MG63 (cell line): ENCODE measurements around the gene RASSF4. TPM values are rescaled to one million over a fixed set of nuclear protein-coding genes. Genes with fewer than 3 reads are reported as not detected.

Experiments used
- DNase-seq: peaks from one replicate; pipeline ENCODE4 v3.0.0-alpha.2; 2020
- H3K27me3 ChIP-seq: fragments of 250-450 bp; sonication (Bioruptor Pico); 2 replicates; pipeline ENCODE4 v1.5.1; 2020; ENCODE audit warnings: mild to moderate bottlenecking, moderate library complexity
- H3K36me3 ChIP-seq: fragments of 250-450 bp; sonication (Bioruptor Pico); 2 replicates; pipeline ENCODE4 v1.5.1; 2020; ENCODE audit warnings: mild to moderate bottlenecking, moderate library complexity
- H3K4me3 ChIP-seq: fragments of 250-450 bp; sonication (Bioruptor Pico); 2 replicates; pipeline ENCODE4 v1.5.1; 2020; ENCODE audit warnings: mild to moderate bottlenecking, moderate library complexity
- H3K9me3 ChIP-seq: fragments of 250-450 bp; sonication (Bioruptor Pico); 2 replicates; pipeline ENCODE4 v1.5.1; 2020; ENCODE audit warnings: mild to moderate bottlenecking, moderate library complexity
- total RNA-seq: library from RNA; depleted of rRNA; stranded (reverse); fragments of >200 nt; shearing (Covaris generic); gene quantifications from 2 replicates; pipeline ENCODE4 v1.2.3, GENCODE V29; 2014; ENCODE audit warnings: low replicate concordance

Gene RASSF4
- total RNA-seq, 1 experiment from 2014 or later: 0.26 TPM

DNA sequence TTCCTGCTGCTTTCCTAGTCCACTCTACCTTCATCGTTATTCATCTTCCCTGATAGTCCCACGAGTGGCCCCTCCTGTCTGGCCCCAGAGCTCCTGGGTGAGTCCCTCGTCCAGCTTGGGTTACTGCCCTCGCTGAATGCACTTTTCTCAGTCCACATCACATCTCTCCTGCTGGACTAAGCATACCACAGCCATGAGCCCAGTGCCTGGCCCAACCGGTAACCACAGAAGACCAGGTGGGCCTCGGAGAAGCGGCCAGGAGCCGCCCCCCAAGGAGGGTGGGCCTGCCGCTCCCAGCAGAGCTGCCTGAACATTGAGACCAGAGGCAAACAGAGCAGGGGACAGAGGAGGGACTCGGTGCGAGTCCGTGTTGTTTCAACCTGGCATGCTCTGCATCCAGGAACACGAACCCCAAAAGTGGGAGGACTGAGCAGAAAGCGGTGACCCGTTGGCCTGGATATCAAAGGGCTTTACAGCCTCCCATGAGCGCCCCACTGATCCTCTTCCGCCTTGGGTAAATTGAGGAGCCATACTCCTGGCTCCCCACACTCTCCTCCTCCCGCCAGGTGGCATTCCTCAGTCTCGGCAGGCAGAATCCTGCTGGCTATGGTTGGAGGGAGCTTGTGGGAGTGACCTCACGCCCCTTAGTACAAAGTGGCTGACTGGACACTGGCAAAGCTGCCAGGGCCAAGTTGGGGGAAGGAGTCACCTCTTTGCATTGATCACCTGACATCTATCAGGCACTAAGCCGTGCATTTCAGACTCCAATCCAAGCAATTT lies 35.2 kb upstream of the RASSF4 start:
- no peak for DNase-seq
- H3K9me3 ChIP-seq: no peaks in the 10 kb centered on the region
- H3K27me3 ChIP-seq: no peaks in the 10 kb centered on the region

DNA sequence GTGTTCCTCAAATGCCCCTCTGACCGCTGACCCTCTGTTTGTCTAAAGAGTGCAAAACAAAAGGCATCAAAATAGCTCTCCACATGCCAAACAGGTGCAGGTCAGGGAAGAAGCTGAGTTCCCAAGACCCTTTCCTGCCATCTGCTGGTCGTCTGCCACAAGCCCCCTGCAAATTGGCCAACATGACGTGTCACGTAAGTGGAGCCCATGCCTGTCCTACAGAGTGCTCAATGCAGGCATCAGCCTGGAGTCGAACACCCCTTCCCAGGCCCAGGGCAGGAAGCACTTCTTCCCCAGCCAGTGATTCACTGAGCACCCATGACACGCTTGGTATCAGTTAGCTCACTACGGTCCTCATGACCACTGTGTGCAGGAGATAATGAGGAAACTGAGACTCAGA lies 34.4 kb upstream of the RASSF4 start:
- no peak overlapping the region for H3K4me3 ChIP-seq
- no peaks in the 10 kb centered on the region for H3K36me3 ChIP-seq
- no peak for DNase-seq

More for the DNA sequence above, 35.2 kb upstream of the RASSF4 start:
- Histone ChIP-seq H3K36me3 (no peaks in the 10 kb centered on the region), H3K4me3 (no peak overlapping the region)

DNA sequence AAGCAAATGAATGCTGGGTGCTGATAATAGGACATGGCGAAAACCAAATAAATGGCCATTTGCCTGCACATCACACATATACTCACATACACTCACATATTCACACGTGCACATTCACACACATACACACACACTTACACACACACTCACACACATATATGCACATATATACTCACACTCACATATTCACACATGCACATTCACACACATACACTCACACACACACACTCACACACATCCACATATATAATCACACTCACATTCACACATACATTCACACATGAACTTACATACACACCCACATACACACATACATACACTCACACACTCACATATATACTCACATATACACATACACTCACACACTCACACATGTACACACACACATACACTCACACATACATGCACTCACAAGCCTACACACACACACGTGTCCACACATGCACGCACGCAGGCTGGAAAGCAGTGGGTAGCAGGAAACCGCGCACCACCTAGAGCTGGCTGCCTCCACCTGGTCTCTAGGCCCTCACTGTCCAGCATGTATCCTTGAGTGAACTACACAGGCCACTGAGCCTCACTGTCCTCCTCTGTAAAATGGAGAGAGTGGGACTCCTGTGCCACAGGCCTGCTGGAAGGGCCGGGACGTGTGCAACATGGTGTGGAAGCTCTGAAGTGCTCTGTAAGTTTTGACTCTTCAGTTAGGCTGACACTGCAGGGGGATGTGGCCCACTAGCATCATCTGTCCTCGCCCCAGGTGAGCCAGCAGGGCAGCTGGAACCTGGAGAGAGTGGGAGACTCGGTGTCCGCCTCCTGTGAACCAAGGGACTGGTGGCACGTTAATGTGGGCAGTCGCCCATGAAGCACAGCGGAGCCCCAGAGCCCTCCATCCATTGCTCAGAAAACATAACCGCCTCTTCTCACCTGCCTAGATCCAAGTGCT lies 33.5 kb upstream of the RASSF4 start:
- Histone ChIP-seq H3K36me3 (no peaks in the 10 kb centered on the region), H3K9me3 (no peaks in the 10 kb centered on the region), H3K4me3 (no peak overlapping the region), H3K27me3 (no peaks in the 10 kb centered on the region)
- DNase-seq: no peak

More for the DNA sequence above, 34.4 kb upstream of the RASSF4 start:
- no peaks in the 10 kb centered on the region for H3K27me3 ChIP-seq
- H3K9me3 ChIP-seq: no peaks in the 10 kb centered on the region

DNA sequence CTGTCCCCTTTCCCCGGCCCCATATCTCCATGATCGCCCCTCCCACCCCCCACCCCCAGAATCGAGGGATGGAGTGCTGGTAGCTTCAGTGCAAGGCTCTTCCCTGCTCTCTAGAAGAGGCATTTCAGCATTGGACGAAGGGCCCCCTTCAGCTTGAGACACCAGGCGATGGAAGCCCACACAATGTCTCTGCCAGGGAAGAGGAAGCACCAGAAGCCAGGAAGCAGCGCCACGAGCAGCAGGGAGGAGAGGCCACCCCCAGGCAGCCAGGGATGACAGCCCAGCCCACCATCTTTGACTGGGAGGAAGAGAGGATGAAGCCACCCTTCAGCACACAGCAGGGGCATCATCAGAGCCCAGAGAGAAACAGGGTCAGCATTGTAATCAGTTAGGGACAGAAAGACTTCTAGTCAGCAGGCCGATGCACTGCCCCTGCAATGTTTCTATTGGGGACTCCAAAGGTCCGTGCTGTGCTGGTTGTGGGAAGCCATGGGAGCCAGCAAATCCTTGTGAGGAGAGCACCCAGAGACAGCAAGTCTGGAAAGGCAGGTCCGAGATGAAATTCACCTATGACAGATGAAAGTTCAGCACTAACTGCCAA lies 32.8 kb upstream of the RASSF4 start:
- no peaks in the 10 kb centered on the region for H3K27me3 ChIP-seq
- H3K9me3 ChIP-seq: no peaks in the 10 kb centered on the region
- no peaks in the 10 kb centered on the region for H3K36me3 ChIP-seq
- no peak overlapping the region for H3K4me3 ChIP-seq
- DNase-seq: no peak

DNA sequence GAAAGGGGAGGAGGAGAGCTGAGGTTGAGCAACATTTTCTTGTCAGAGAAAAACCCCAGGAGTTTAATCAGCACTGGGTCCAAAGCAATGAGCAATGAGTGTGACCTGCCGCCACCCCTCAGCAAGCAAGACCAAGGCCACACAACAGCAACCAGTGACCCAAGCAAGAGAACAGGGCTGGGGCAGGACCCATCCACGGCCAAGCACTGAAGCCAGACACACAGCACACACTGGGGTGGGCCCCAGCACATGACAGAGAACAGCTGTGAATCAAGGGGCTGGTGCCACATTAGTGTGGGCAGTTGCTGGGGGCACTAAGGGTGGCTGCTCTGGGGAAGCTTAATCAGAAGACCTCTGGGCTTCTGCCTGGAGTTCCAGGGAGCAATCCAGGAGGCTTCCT lies 32.2 kb upstream of the RASSF4 start:
- no peaks in the 10 kb centered on the region for H3K36me3 ChIP-seq
- H3K4me3 ChIP-seq: no peak overlapping the region
- no peaks in the 10 kb centered on the region for H3K9me3 ChIP-seq
- no peak for DNase-seq
- H3K27me3 ChIP-seq: no peaks in the 10 kb centered on the region

DNA sequence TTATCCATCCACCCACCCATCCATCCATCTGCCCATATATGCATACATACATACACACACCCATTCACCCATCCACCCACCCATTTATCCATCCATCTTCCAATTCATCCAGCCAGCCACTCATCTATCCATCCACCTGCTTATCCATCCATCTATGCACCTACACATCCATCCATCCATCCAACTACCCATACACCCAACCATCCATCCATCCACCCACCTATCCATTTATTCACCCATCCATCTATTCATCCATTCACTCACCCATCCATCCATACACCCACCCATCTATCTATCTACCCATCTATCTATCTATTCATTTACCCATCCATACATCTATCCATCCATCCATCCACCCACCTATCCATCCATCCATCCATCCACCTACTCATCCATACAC lies 31.1 kb upstream of the RASSF4 start:
- H3K36me3 ChIP-seq: no peaks in the 10 kb centered on the region

DNA sequence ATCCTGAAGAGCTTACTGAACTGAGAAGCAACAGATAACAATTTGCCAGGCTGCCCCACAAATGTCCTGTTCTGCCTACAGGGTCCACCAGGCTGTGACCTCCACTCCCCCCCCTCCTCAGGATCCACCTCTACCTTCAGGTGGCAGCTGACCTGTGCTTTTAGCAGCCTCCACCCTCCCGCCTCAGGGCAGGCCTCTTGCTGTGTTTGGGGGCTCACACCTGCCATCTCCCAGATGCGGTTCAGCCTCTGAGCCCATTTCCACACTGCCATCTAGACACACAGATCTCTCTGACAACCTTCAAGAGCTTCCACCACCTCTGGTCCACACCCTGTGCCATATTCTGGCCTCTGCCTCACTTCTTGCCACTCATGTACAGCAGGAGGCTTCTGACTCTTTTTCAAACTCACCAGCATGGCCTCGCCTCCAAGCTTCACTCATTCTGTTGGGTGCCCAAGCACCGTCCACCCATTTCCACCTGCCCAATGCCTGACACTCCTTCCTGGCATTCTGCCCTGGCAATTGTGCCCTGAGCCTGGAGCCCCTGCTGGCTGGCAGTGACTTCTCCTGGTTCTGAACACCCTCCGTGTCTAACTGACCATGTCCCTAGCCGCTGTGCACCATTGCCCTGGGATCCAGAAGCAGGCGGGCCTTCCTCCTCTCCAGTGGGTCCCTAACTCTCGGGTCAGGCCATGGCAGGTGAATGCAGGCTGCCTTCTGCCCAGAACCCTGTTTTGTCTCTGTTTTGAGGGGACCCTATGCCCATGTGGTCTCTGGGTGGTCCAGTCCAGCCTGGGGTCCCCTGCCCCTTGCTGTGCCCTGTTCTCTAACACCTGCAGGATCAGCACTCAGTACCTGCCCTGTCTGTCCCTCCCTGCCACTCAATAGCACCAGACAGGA lies 30.0 kb upstream of the RASSF4 start:
- Histone ChIP-seq H3K9me3 (no peaks in the 10 kb centered on the region), H3K36me3 (no peaks in the 10 kb centered on the region), H3K4me3 (no peak overlapping the region), H3K27me3 (no peaks in the 10 kb centered on the region)
- no peak for DNase-seq

More for the DNA sequence above, 31.1 kb upstream of the RASSF4 start:
- Histone ChIP-seq H3K4me3 (no peak overlapping the region), H3K9me3 (no peaks in the 10 kb centered on the region), H3K27me3 (no peaks in the 10 kb centered on the region)
- no peak for DNase-seq

DNA sequence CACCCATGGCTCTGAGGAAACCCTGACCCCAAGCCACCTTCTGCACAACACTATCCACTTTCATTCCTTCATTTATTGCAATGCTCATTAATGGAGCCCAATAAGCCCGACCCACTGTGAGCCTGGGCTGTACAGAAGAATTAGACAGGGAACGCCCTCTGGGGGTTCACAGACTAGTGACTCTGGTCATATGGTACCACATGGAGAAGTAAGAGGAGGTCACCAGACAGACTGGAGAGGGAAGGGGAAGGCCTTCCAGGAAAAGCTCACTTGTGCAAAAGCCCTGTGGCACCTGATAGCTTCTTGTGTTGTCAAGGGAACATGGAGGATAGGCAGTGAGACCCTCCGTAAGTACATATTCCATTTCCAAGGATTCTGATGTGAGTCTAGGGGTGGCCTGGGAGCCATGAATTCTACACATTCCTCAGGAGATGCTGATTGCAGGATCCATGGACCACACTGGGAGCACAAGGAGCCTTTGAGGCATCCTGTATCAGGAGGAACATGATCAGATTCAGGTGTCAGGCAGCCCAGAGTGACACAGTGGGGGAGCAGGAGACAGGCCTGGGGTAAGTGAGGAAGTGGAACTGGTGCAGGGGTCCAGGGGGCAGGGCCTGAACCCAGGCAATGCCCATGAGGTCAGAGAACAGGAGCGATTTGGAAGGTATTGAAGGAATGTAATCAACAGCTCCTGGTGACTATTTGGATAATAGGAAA lies 28.5 kb upstream of the RASSF4 start:
- no peaks in the 10 kb centered on the region for H3K9me3 ChIP-seq
- H3K36me3 ChIP-seq: no peaks in the 10 kb centered on the region
- H3K27me3 ChIP-seq: no peaks in the 10 kb centered on the region
- no peak overlapping the region for H3K4me3 ChIP-seq
- DNase-seq: no peak

DNA sequence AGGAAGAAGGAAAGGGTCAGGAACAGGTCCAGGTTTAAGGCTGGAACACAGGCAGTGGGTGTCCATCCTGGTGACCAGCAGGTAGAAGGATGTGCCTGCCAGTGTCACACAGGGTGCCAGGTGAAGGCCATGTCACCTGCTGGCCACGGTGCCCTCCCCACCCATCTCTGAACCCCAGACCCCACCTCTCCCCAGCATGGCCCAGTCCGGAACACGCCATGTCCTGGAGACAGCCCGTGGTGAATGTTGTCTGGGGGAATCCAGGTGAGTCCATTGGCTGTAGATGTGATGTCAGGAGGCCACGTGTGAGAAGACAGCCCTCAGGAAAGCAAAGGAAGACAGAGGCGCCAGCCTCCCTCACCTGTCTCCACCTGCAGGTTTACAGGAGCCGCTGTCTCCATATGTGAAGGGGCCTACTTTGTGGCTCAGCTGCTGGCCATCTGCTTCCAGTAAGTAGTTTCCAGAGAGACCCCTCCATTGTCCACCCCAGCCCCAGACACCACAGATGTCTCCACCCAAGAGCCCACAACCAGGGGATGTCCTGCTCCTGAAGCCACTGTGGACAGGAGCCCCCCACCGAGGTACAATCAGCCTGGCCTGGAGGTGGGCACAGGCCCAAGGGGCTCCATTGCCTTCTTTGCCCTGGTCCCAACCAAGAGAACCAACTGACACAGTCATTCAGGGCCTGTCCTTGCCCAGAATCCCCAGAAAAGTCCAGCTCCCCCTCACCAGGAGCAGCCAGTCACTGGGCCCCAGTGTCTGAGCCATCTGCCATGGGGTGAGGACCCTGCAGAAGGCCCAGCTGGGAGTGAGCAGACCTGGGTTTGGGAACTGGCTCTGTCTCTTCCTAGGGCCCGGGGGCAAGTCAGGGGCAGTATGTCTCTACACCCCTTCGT lies 27.7 kb upstream of the RASSF4 start:
- H3K27me3 ChIP-seq: no peaks in the 10 kb centered on the region
- no peak overlapping the region for H3K4me3 ChIP-seq
- H3K36me3 ChIP-seq: no peaks in the 10 kb centered on the region
- no peaks in the 10 kb centered on the region for H3K9me3 ChIP-seq
- DNase-seq: no peak

DNA sequence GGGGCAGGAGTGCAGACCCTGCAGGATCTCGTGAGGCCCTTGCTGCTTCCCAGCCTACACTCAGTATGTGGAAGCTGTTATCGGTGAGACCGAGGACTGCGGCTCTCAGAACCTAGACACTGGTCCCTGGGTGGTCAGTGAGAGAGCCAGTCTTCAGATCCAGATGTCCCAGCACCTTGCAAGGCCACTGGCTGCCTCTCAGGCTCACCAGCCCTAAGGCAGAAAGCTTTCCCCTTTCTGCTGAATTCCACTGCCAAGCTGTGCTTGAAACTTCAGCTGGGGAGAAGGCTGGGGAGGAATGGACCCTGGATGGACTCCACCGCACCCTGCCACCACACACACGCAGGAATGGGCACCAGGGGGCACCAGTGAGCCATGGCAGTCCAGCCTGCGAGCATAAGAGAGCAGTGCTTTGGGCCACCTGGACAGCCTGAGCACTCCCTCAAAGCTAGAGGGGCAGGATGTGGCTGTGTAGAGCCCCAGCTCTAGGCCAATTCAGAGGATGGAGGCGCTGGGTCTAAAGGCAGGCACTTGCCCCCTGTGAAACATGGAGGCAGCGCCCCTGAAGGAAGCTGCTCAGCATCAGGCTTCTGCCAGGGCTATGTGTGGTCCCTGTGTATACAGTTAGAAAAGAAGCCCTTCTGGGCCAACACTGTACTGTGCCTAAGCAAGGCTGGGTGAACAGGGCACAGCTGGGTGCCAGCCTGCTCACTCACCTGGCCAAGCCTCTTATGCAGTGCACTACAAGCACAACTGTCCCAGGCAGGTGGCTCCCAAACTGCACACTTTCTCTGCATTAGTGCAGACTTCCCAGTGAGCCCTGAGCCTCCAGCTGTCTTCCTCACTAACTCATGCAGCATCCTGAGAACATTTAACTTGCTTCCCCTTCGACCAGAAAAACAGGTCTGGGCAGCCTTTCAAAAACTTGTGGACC lies 26.8 kb upstream of the RASSF4 start:
- H3K27me3 ChIP-seq: no peaks in the 10 kb centered on the region
- H3K36me3 ChIP-seq: no peaks in the 10 kb centered on the region
- DNase-seq: peak; percentile 74

DNA sequence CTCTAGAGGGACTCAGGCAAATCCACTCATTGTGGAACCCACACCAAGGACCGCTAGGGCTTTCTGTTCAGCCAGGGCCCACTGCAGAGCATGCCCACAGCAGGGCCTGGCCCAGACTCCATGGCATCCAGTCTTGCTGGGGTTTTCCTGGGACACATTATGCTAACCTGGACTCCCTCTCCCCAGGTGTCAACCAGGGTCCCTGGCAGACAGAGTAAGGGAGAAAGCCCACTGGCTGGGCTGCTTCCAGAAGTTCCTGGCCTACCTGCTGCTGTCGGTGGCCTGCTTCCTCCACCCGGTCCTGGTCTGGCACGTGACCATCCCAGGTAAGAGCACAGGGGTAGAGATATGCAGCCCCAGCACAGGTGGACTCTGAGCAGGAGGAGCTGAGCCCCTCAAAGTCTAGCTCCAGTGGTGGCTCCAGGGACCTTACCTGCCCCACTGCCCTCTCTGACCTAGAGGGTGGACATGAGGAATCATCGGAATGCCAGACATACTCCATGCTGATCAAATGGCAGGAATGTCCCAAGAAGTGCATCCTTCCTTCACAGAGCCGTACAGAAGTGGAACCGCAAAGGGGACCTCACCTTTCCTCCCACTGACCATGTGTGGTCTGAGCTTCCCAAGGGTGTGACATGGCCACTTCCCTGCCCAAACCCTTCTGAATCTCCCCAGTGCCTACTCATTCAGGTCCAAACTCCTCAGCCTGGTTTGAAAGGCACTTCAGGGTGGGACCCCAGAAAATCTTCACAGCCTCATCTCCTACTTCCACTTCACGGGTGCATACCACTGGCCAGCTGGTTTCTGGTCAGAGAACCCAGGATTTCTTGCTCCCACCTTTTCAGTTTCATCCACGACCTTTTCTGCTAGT lies 25.9 kb upstream of the RASSF4 start:
- Histone ChIP-seq H3K9me3 (no peaks in the 10 kb centered on the region), H3K36me3 (no peaks in the 10 kb centered on the region), H3K27me3 (no peaks in the 10 kb centered on the region), H3K4me3 (no peak overlapping the region)
- no peak for DNase-seq

More for the DNA sequence above, 26.8 kb upstream of the RASSF4 start:
- Histone ChIP-seq H3K9me3 (no peaks in the 10 kb centered on the region), H3K4me3 (no peak overlapping the region)

DNA sequence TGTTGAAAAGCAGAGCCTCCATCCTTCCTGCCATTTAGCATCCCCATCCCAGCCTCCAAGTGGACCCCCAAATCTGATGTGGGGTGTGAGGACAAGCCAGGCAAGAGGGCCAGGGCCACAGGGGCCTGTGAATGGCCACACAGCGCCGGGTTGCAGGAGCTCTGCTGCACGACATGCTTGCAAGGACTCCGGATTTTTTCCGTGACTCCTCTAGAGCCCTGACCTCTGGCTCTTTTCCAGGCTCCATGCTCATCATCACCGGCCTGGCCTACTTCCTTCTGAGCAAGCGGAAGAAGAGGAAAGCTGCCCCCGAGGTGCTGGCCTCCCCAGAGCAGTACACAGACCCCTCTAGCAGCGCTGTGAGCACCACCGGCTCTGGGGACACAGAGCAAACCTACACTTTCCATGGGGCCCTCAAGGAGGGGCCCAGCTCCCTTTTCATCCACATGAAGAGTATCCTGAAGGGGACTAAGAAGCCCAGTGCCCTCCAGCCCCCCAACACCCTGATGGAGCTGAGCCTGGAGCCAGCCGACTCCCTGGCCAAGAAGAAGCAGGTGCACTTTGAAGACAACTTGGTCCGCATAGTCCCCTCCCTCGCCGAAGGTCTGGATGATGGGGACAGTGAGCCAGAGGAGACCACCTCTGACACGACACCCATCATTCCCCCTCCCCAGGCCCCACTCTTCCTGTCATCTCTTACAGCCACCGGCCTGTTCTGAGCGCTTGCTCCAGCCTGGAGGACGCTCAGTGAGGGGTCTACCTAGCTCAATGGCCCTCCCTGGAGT lies 25.0 kb upstream of the RASSF4 start:
- Histone ChIP-seq H3K36me3 (no peaks in the 10 kb centered on the region), H3K4me3 (no peak overlapping the region), H3K9me3 (no peaks in the 10 kb centered on the region), H3K27me3 (no peaks in the 10 kb centered on the region)
- no peak for DNase-seq
